Hepatocyte (in vitro differentiated cells): Measurements from ENCODE around the gene TECPR1.

Experiments
- EZH2 ChIP-seq: fragments of 200-600 bp; sonication (generic); IDR thresholded peaks from 2 replicates; pipeline ENCODE4 v1.6.1; 2016; ENCODE audit warnings: antibody characterized with exemption, mild to moderate bottlenecking, borderline replicate concordance
- TF ChIP-seq, protein P1 (sequence below): fragments of 200-600 bp; sonication (generic); IDR thresholded peaks from 2 replicates; pipeline ENCODE4 v1.5.1; 2016; ENCODE audit warnings: antibody characterized with exemption, mild to moderate bottlenecking; ENCODE audit not compliant: poor library complexity

DNA sequence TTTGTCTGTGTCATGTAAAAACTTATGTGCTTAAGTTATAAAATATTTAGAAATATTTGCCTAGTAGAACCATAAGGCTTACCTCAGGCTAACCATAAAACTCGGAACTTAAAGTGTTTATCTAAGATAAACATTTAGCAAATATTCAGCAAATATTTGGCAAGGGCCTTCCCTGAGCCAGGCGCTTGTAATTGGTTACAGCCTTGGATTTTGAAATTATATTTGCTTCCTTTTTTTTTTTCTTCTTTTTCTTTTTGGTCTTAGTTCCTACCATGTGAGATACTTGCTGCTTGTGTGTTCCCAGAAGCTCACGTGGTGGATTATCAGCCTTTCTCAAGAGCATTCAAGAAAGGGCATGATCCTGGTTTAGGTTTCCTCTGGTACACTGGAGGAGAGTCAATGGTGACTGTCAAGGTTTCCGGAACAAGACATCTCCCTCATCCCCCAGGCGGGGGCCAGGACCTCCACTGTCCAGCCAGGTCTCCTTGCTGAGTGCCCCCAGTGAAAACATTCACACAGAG is 24.3 kb upstream of the TECPR1 start:
- TF ChIP-seq, protein P1, sequence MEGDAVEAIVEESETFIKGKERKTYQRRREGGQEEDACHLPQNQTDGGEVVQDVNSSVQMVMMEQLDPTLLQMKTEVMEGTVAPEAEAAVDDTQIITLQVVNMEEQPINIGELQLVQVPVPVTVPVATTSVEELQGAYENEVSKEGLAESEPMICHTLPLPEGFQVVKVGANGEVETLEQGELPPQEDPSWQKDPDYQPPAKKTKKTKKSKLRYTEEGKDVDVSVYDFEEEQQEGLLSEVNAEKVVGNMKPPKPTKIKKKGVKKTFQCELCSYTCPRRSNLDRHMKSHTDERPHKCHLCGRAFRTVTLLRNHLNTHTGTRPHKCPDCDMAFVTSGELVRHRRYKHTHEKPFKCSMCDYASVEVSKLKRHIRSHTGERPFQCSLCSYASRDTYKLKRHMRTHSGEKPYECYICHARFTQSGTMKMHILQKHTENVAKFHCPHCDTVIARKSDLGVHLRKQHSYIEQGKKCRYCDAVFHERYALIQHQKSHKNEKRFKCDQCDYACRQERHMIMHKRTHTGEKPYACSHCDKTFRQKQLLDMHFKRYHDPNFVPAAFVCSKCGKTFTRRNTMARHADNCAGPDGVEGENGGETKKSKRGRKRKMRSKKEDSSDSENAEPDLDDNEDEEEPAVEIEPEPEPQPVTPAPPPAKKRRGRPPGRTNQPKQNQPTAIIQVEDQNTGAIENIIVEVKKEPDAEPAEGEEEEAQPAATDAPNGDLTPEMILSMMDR, result no peak
- TF ChIP-seq EZH2, result no peak
